Fibroblast of the conjunctiva (primary cell): ENCODE results near the gene MGAT4D.
"Not testable (repeated sequence)": the region's sequence is repeated elsewhere in the genome, so short reads cannot be mapped to it uniquely, and the experiment has no call there.

ENCODE experiments used
- DNase-seq: peaks from one replicate; pipeline ENCODE4 v3.0.0-alpha.2; 2010; ENCODE audit warnings: low read depth

MGAT4D gene

DNA sequence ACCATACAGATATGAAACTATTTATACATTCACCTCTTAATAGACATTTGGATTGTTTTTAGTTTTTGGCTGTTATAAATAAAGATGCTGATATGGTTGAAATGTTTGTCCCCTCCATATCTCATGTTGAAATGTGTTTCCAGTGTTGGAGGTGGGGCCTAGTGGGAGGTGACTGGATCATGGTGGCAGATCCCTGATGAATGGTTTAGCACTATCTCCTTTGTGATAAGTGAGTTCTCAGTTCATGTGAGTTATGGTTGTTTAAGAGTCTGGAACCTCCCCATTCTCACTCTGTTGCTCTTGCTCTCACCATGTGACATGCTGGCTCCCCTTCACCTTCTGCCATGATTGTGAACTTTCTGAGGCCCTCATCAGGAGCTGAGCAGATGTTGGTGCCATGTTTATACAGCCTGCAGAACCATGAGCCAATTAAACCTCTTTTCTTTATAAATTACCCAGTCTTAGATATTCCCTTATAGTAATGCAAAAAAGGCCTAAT lies 58.4 kb downstream of the MGAT4D start:
- no peak for DNase-seq

- DNase-seq, result peak; percentile 22
Observed at GRCh38 chr4:140427919-140428471, 70.1 kb downstream of the MGAT4D start.

- DNase-seq, result peak; percentile 23
Observed at GRCh38 chr4:140427106-140427918, 70.8 kb downstream of the MGAT4D start, which contains the start of gene CLGN. TSS of gene CLGN (minus strand) at chr4:140427648. CDS start at chr4:140413078, 14,570 bp downstream.

GRCh38 chr4:140426610-140427105 lies 71.4 kb downstream of the MGAT4D start:
- DNase-seq, result no peak

DNA sequence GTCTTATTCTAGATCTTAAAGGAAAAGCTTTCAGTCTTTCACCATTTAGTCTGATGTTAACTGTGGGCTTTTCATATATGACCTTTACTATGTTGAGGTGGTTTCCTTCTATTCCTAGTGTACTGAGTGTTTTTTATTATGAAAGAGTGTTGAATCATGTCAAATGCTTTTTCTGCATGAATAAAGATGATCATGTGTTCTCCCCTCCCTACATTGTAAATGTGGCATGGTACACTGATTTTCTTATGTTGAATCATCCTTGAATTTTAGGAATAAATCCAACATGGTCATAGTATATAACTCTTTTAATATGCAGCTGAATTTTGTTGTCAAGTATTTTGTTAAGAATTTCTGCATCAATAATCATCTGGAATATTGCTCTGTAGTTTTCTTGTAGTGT lies 75.0 kb downstream of the MGAT4D start:
- peak; percentile 6 for DNase-seq

DNA sequence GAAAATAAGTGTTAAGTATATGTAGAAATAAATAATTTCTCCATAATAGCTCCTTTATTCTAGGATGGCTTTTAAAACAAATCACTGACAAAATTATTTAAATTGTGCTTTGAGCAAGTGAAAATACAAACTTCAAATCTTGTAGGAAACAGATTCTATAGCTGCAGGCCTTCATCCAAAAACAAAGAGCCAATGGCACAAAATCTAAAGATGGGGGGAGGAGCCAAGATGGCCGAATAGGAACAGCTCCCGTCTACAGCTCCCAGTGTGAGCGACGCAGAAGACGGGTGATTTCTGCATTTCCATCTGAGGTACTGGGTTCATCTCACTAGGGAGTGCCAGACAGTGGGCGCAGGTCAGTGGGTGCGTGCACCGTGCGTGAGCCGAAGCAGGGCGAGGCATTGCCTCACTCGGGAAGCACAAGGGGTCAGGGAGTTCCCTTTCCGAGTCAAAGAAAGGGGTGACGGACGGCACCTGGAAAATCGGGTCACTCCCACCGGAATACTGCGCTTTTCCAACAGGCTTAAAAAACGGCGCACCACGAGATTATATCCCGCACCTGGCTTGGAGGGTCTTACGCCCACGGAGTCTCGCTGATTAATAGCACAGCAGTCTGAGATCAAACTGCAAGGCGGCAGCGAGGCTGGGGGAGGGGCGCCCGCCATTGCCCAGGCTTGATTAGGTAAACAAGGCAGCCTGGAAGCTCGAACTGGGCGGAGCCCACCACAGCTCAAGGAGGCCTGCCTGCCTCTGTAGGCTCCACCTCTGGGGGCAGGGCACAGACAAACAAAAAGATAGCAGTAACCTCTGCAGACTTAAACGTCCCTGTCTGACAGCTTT lies 84.7 kb downstream of the MGAT4D start:
- not testable (repeated sequence) for DNase-seq

GRCh38 chr4:140408974-140409373 lies 89.1 kb downstream of the MGAT4D start:
- no peak for DNase-seq

- DNase-seq, result no peak
Observed at GRCh38 chr4:140406292-140406691, 91.8 kb downstream of the MGAT4D start.

GRCh38 chr4:140400111-140400510 lies 98.0 kb downstream of the MGAT4D start:
- DNase-seq, result no peak

DNA sequence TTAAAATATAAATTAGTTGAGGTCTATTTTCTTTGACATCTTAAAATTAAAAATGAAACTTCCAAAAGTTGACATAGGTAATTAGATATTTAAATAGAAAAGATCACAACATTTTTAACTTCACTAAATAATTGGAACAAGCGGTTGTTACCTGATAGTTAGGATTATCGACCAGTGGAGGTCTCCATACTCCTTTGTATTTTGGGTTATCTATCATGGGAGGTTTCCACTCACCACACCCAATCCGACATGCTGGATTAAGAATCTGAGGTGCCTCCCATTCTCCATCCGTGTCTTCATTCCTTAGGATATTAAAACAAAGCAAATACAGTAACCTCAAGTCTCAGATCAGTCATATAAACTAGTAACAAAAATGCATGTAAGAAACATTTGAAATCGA lies 102.4 kb downstream of the MGAT4D start:
- DNase-seq, result no peak
